HCT116 (cell line): ENCODE results near the gene TUBA8.

Source experiments
- CBX3 ChIP-seq: IDR thresholded peaks from 2 replicates; pipeline ENCODE4 v1.6.1; 2012; ENCODE audit warnings: low read depth
- CEBPB ChIP-seq: IDR thresholded peaks from 2 replicates; pipeline ENCODE4 v1.6.1; 2012; ENCODE audit warnings: low read depth
- EZH2 ChIP-seq: fragments of 200-600 bp; sonication (generic); IDR thresholded peaks from 2 replicates; pipeline ENCODE4 v1.6.1; 2017; ENCODE audit warnings: antibody characterized with exemption, mixed run types
- FOSL1 ChIP-seq: IDR thresholded peaks from 2 replicates; pipeline ENCODE4 v1.6.1; 2012; ENCODE audit warnings: low read depth
- POLR2AphosphoS5 ChIP-seq: IDR thresholded peaks from 2 replicates; pipeline ENCODE4 v1.6.1; 2011; ENCODE audit warnings: mild to moderate bottlenecking, low read depth, low read length, moderate library complexity
- SIN3A ChIP-seq: IDR thresholded peaks from 2 replicates; pipeline ENCODE4 v1.6.1; 2012; ENCODE audit warnings: low read depth
- SP1 ChIP-seq: IDR thresholded peaks from 2 replicates; pipeline ENCODE4 v1.6.1; 2012; ENCODE audit warnings: low read depth
- ZFX ChIP-seq: fragments of 450-650 bp; IDR thresholded peaks from 2 replicates; pipeline ENCODE4 v1.6.1; 2017
- TF ChIP-seq, protein P1 (sequence below), 3 experiments: fragments of 200-600 bp in 1 of 3; sonication (generic) in 1 of 3; IDR thresholded peaks in 2 of 3; conservative IDR thresholded peaks in 1 of 3; 2 replicates each; pipeline ENCODE4 v1.5.1; 2012 to 2017; ENCODE audit warnings: low read depth in 2 of 3, low read length in 2 of 3, antibody characterized with exemption in 1 of 3, borderline replicate concordance in 1 of 3, control low read depth in 1 of 3, mild to moderate bottlenecking in 1 of 3, mixed read lengths in 1 of 3, mixed run types in 1 of 3, moderate library complexity in 1 of 3; ENCODE audit not compliant: insufficient read depth in 1 of 3
- TF ChIP-seq, protein P2 (sequence below): IDR thresholded peaks from 2 replicates; pipeline ENCODE4 v1.6.1; 2012

DNA sequence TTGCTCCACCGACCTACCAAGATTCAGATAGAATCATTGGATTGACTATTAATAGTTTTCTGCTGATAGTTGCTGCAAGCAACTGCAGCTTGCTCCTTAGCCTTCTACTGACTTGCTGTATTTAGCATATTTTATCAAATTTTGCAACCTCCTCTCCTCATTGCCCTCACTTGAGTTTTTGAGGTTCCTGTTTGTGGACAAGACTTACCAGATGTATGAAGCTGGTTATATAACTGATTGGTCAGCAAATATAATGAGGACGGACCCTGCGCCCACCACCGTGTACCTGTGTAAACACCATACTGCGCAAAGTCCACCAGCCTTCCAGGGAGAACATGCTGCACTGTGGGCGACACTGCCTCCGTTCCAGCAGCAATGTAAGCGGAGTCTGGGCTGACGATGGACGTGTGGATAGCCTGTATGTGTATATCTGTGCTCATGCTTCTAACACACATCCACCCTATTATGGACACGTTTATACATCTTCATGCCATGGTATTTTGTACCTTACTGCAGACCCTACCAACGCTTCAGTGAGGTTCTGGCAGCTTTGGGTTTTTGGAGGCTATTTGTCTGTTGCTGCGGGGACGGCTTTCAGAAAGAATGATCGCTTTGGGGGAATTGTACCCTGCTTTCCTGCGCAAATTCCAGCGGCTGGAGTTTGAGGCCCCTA, 37.8 kb downstream of the TUBA8 start:
- no peak for TF ChIP-seq CBX3
- TF ChIP-seq, protein P1, sequence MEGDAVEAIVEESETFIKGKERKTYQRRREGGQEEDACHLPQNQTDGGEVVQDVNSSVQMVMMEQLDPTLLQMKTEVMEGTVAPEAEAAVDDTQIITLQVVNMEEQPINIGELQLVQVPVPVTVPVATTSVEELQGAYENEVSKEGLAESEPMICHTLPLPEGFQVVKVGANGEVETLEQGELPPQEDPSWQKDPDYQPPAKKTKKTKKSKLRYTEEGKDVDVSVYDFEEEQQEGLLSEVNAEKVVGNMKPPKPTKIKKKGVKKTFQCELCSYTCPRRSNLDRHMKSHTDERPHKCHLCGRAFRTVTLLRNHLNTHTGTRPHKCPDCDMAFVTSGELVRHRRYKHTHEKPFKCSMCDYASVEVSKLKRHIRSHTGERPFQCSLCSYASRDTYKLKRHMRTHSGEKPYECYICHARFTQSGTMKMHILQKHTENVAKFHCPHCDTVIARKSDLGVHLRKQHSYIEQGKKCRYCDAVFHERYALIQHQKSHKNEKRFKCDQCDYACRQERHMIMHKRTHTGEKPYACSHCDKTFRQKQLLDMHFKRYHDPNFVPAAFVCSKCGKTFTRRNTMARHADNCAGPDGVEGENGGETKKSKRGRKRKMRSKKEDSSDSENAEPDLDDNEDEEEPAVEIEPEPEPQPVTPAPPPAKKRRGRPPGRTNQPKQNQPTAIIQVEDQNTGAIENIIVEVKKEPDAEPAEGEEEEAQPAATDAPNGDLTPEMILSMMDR (IDR thresholded peaks at IDR 0.05 in 2 of 3, conservative IDR thresholded peaks at IDR 0.05 in 1 of 3; ENCODE audit: borderline replicate concordance in 1 of 3, insufficient read depth in 1 of 3, low read depth in 2 of 3, low read length in 2 of 3): no peak
- no peak for TF ChIP-seq ZFX
- TF ChIP-seq EZH2: no peak
- no peak for TF ChIP-seq POLR2AphosphoS5
- TF ChIP-seq FOSL1: no peak
- no peak for TF ChIP-seq SP1
- TF ChIP-seq SIN3A: no peak
- TF ChIP-seq, protein P2, sequence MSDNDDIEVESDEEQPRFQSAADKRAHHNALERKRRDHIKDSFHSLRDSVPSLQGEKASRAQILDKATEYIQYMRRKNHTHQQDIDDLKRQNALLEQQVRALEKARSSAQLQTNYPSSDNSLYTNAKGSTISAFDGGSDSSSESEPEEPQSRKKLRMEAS: no peak
- TF ChIP-seq CEBPB: no peak
